K562 (cell line): ENCODE data around the gene TEX54. TPM values are rescaled to one million over a fixed set of nuclear protein-coding genes. Genes with fewer than 3 reads are reported as not detected.

Source experiments
- BRD9 ChIP-seq: fragments of 450-650 bp; IDR thresholded peaks from 2 replicates; pipeline ENCODE4 v1.6.1; 2018; ENCODE audit warnings: low read depth; ENCODE audit not compliant: partially characterized antibody
- CREM ChIP-seq: IDR thresholded peaks from 2 replicates; pipeline ENCODE4 v1.6.1; 2014; ENCODE audit warnings: antibody characterized with exemption, low read depth
- ESRRA ChIP-seq: fragments of 450-650 bp; IDR thresholded peaks from 2 replicates; pipeline ENCODE4 v1.6.1; 2014; ENCODE audit warnings: low read depth, mild to moderate bottlenecking, moderate library complexity, borderline replicate concordance
- HDAC2 ChIP-seq: fragments of 450-650 bp; IDR thresholded peaks from 2 replicates; pipeline ENCODE4 v1.6.1; 2016; ENCODE audit warnings: mild to moderate bottlenecking
- NUFIP1 ChIP-seq: fragments of 450-650 bp; IDR thresholded peaks from 2 replicates; pipeline ENCODE4 v1.6.1; 2018; ENCODE audit not compliant: partially characterized antibody
- PTRF ChIP-seq: fragments of 450-650 bp; IDR thresholded peaks from 2 replicates; pipeline ENCODE4 v1.6.1; 2016; ENCODE audit warnings: mild to moderate bottlenecking, missing genetic modification characterization, missing compliant biosample characterization
- TCF7L2 ChIP-seq: fragments of 150-350 bp; IDR thresholded peaks from 2 replicates; pipeline ENCODE4 v1.6.1; 2016; ENCODE audit warnings: low read depth, mild to moderate bottlenecking, low read length, moderate library complexity
- THRAP3 ChIP-seq: fragments of 450-650 bp; IDR thresholded peaks from 2 replicates; pipeline ENCODE4 v1.6.1; 2016; ENCODE audit warnings: mild to moderate bottlenecking, inconsistent platforms, borderline replicate concordance
- ZFP30 ChIP-seq: fragments of 250-450 bp; sonication (Bioruptor Pico); IDR thresholded peaks from 2 replicates; pipeline ENCODE4 v1.8.0; 2022; ENCODE audit warnings: moderate library complexity, mild to moderate bottlenecking, inconsistent platforms, borderline replicate concordance
- ZNF347 ChIP-seq: fragments of 450-650 bp; formaldehyde crosslinking; IDR thresholded peaks from 2 replicates; pipeline ENCODE4 v1.4.0; 2020; ENCODE audit warnings: low read depth, mild to moderate bottlenecking, moderate library complexity
- ZNF444 ChIP-seq: fragments of 250-450 bp; sonication (Bioruptor Pico); IDR thresholded peaks from 2 replicates; pipeline ENCODE4 v1.4.0; 2020; ENCODE audit warnings: mild to moderate bottlenecking, moderate library complexity
- ZNF707 ChIP-seq: fragments of 250-450 bp; sonication (Bioruptor Pico); conservative IDR thresholded peaks from 2 replicates; pipeline ENCODE4 v1.8.0; 2022; ENCODE audit warnings: inconsistent platforms, mild to moderate bottlenecking, moderate library complexity
- polyA plus RNA-seq, 8 experiments: library from polyadenylated mRNA; depleted of rRNA in 4 of 8; stranded (reverse) in 5 of 8; unstranded in 3 of 8; fragments of >200 nt; fragmentation: Nextera tagmentation in 2 of 8; fragmentation: Illumina TruSeq in 1 of 8; extraction: Ambion mirVana in 2 of 8; extraction: Trizol in 1 of 8; gene quantifications; 2 replicates each; pipeline versions ENCODE4 v1.2.1 to v1.2.3, GENCODE V29; 2011 to 2014; ENCODE audit warnings: inconsistent platforms in 1 of 8, missing spikeins in 1 of 8
- total RNA-seq, 7 experiments: library from RNA; depleted of rRNA in 6 of 7; stranded (reverse); fragments of >200 nt in 6 of 7; fragmentation: Illumina TruSeq in 2 of 7; extraction: Trizol in 2 of 7; gene quantifications; 2 replicates each; pipeline versions ENCODE4 v1.2.1 to v1.2.3, GENCODE V29; 2011 to 2021; ENCODE audit warnings: low replicate concordance in 1 of 7
- TF ChIP-seq, protein P1 (sequence below): fragments of 250-450 bp; sonication (Bioruptor Pico); IDR thresholded peaks from 2 replicates; pipeline ENCODE4 v1.9.0; 2021; ENCODE audit warnings: mild to moderate bottlenecking, inconsistent platforms
- TF ChIP-seq, protein P2 (sequence below): sonication (generic); formaldehyde crosslinking; IDR thresholded peaks from 2 replicates; pipeline ENCODE4 v1.8.0; 2022; ENCODE audit warnings: mild to moderate bottlenecking, missing genetic modification reagents
- TF ChIP-seq, protein P3 (sequence below): fragments of 450-650 bp; formaldehyde crosslinking; IDR thresholded peaks from 2 replicates; pipeline ENCODE4 v1.4.0; 2022; ENCODE audit warnings: missing genetic modification characterization
- TF ChIP-seq, protein P4 (sequence below): sonication (generic); formaldehyde crosslinking; IDR thresholded peaks from 2 replicates; pipeline ENCODE4 v1.4.0; 2020; ENCODE audit warnings: mild to moderate bottlenecking, missing genetic modification reagents

TEX54 gene
- total and polyA plus RNA-seq, 9 of the 15 experiments (the other 6 are each of a cell fraction or from before 2014, with no cell fraction given) = not detected

DNA sequence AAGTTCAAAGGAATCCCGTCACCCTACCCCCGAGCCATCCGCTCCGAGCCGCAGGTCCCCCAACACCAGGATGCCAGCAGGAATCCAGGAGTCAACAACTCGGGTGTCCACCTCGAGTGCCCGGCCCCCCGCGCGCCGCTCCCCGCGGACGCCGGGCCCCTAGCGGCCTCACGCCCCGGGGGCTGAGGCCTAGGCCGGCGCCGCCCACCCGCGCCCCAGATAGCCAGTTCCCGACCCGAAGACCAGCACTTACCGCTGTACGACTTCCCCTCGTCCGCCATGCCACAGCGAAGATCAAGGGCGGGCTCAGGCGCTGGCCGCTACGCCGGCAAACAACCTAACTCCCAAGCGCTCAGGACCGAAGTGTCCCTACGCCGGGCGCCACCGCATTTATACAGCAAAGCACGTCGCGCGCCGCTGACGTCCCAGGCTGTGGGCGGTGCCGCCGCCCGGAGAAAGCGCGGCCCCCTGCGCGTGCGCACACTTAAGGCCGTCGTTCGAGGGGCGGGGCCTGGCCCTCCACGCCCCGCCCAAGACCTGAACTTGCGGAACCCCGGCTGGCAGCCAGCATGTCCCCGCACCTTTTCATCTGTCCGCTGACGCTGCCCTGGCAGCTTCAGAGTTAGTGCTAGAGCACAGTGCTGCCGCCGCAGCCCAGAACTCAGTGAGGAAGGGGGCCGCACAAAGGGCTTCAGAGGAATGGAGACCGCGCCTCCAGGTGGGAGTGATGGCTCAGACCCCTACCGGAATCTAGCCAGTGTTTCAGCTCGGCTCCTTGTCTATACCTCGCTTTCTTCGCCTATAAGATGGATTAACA is 27.4 kb downstream of the TEX54 start, which contains the start of gene NXF1 (continued):
- TF ChIP-seq, protein P1, sequence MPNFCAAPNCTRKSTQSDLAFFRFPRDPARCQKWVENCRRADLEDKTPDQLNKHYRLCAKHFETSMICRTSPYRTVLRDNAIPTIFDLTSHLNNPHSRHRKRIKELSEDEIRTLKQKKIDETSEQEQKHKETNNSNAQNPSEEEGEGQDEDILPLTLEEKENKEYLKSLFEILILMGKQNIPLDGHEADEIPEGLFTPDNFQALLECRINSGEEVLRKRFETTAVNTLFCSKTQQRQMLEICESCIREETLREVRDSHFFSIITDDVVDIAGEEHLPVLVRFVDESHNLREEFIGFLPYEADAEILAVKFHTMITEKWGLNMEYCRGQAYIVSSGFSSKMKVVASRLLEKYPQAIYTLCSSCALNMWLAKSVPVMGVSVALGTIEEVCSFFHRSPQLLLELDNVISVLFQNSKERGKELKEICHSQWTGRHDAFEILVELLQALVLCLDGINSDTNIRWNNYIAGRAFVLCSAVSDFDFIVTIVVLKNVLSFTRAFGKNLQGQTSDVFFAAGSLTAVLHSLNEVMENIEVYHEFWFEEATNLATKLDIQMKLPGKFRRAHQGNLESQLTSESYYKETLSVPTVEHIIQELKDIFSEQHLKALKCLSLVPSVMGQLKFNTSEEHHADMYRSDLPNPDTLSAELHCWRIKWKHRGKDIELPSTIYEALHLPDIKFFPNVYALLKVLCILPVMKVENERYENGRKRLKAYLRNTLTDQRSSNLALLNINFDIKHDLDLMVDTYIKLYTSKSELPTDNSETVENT (CRISPR knock-in tag) = peak; percentile 97
- TF ChIP-seq ZNF347 (CRISPR knock-in tag) (no peak), THRAP3 (no peak), NUFIP1 (peak; percentile 59), ESRRA (peak; percentile 83), ZNF444 (CRISPR knock-in tag) (no peak), ZFP30 (CRISPR knock-in tag) (no peak), PTRF (tag) (no peak), TCF7L2 (no peak), BRD9 (peak; percentile 25), HDAC2 (peak; percentile 56; the same call in 1 of the 2 replicates), ZNF707 (CRISPR knock-in tag) (no peak), CREM (peak; percentile 99)
- TF ChIP-seq, protein P2, sequence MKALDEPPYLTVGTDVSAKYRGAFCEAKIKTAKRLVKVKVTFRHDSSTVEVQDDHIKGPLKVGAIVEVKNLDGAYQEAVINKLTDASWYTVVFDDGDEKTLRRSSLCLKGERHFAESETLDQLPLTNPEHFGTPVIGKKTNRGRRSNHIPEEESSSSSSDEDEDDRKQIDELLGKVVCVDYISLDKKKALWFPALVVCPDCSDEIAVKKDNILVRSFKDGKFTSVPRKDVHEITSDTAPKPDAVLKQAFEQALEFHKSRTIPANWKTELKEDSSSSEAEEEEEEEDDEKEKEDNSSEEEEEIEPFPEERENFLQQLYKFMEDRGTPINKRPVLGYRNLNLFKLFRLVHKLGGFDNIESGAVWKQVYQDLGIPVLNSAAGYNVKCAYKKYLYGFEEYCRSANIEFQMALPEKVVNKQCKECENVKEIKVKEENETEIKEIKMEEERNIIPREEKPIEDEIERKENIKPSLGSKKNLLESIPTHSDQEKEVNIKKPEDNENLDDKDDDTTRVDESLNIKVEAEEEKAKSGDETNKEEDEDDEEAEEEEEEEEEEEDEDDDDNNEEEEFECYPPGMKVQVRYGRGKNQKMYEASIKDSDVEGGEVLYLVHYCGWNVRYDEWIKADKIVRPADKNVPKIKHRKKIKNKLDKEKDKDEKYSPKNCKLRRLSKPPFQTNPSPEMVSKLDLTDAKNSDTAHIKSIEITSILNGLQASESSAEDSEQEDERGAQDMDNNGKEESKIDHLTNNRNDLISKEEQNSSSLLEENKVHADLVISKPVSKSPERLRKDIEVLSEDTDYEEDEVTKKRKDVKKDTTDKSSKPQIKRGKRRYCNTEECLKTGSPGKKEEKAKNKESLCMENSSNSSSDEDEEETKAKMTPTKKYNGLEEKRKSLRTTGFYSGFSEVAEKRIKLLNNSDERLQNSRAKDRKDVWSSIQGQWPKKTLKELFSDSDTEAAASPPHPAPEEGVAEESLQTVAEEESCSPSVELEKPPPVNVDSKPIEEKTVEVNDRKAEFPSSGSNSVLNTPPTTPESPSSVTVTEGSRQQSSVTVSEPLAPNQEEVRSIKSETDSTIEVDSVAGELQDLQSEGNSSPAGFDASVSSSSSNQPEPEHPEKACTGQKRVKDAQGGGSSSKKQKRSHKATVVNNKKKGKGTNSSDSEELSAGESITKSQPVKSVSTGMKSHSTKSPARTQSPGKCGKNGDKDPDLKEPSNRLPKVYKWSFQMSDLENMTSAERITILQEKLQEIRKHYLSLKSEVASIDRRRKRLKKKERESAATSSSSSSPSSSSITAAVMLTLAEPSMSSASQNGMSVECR (CRISPR knock-in tag) = peak; percentile 94; the same call in 1 of the 2 replicates
- TF ChIP-seq, protein P3, sequence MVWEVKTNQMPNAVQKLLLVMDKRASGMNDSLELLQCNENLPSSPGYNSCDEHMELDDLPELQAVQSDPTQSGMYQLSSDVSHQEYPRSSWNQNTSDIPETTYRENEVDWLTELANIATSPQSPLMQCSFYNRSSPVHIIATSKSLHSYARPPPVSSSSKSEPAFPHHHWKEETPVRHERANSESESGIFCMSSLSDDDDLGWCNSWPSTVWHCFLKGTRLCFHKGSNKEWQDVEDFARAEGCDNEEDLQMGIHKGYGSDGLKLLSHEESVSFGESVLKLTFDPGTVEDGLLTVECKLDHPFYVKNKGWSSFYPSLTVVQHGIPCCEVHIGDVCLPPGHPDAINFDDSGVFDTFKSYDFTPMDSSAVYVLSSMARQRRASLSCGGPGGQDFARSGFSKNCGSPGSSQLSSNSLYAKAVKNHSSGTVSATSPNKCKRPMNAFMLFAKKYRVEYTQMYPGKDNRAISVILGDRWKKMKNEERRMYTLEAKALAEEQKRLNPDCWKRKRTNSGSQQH = no peak
- TF ChIP-seq, protein P4, sequence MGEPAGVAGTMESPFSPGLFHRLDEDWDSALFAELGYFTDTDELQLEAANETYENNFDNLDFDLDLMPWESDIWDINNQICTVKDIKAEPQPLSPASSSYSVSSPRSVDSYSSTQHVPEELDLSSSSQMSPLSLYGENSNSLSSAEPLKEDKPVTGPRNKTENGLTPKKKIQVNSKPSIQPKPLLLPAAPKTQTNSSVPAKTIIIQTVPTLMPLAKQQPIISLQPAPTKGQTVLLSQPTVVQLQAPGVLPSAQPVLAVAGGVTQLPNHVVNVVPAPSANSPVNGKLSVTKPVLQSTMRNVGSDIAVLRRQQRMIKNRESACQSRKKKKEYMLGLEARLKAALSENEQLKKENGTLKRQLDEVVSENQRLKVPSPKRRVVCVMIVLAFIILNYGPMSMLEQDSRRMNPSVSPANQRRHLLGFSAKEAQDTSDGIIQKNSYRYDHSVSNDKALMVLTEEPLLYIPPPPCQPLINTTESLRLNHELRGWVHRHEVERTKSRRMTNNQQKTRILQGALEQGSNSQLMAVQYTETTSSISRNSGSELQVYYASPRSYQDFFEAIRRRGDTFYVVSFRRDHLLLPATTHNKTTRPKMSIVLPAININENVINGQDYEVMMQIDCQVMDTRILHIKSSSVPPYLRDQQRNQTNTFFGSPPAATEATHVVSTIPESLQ = peak; percentile 97
